C4-2B (cell line): ENCODE results near the gene TRABD2A.

Source experiments
- ZFX ChIP-seq: fragments of 450-650 bp; IDR thresholded peaks from 2 replicates; pipeline ENCODE4 v1.6.1; 2017
- TF ChIP-seq, protein P1 (sequence below): fragments of 450-650 bp; conservative IDR thresholded peaks from 2 replicates; pipeline ENCODE4 v1.5.1; 2017; ENCODE audit warnings: mild to moderate bottlenecking

DNA sequence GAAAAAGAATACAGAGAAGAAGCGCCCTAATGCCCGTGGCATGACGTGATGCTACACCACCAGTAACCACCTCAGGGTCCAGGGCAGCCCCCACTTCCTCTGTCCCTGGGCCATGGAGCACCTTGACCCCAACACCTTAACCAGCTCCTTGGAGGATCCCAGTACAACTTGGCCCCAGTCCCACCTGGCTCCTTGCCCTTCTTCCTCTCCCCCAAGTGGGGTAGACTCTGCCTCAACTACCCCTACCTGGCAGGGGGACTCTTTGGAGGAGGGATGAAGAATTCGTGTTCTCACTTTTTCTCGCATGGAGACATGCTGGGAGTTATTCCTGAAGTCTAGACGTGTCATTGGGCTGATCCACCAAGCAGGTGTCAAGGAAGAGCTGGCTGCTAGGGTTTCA is 18.9 kb downstream of the TRABD2A start:
- TF ChIP-seq, protein P1, sequence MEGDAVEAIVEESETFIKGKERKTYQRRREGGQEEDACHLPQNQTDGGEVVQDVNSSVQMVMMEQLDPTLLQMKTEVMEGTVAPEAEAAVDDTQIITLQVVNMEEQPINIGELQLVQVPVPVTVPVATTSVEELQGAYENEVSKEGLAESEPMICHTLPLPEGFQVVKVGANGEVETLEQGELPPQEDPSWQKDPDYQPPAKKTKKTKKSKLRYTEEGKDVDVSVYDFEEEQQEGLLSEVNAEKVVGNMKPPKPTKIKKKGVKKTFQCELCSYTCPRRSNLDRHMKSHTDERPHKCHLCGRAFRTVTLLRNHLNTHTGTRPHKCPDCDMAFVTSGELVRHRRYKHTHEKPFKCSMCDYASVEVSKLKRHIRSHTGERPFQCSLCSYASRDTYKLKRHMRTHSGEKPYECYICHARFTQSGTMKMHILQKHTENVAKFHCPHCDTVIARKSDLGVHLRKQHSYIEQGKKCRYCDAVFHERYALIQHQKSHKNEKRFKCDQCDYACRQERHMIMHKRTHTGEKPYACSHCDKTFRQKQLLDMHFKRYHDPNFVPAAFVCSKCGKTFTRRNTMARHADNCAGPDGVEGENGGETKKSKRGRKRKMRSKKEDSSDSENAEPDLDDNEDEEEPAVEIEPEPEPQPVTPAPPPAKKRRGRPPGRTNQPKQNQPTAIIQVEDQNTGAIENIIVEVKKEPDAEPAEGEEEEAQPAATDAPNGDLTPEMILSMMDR = no peak
- no peak for TF ChIP-seq ZFX
